ENCODE results near the gene CAPS2. TPM values are rescaled to one million over a fixed set of nuclear protein-coding genes. Genes with fewer than 3 reads are reported as not detected.

Gene CAPS2
- polyA plus RNA-seq, 1 donor (not counting 4 experiments of a cell fraction or from before 2014, with no cell fraction given), result 2.2 TPM

DNA sequence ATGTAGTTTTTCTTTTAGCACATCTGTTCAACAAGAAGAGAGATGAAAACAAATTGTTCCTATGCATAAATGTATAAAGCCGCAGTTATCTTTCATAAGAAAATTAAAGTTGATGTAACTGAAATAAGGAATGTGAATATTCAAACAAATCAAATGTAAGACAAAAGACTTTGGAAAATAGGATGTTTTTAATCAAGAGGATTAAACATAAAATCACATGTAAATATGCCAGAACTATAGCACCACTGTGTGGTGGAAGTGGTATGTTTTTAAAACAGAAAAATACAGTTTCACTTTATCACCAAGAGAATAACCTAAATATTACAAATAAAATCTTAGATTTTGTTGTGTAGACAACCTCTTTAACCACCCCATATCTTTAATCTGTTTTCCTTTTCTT lies 40.4 kb downstream of the CAPS2 start:
- Histone ChIP-seq H3K9me3 (ENCODE audit: control insufficient read depth, low read depth, low read length) (no peaks in the 10 kb centered on the region), H3K79me2 (ENCODE audit: control insufficient read depth, insufficient read depth, low read length) (no peaks in the 10 kb centered on the region), H3K9me1 (ENCODE audit: control insufficient read depth, extremely low read depth, insufficient read depth, low read length) (no peaks in the 10 kb centered on the region), H3K36me3 (ENCODE audit: control insufficient read depth in 2 of 2, extremely low read depth in 1 of 2, insufficient read depth in 2 of 2, low read length in 2 of 2) (no peaks in the 10 kb centered on the region), H3K4me2 (ENCODE audit: control insufficient read depth, extremely low read depth, insufficient read depth, low read depth, low read length) (no peak overlapping the region), H3K27ac (ENCODE audit: control insufficient read depth, insufficient read depth, low read length) (no peak overlapping the region), H3K27me3 (ENCODE audit: control insufficient read depth, extremely low read depth, insufficient read depth, low read length) (no peaks in the 10 kb centered on the region), H3K4me3 (ENCODE audit: control insufficient read depth in 2 of 3, extremely low read depth in 1 of 3, insufficient read depth in 2 of 3, low read depth in 1 of 3, low read length in 3 of 3) (no peak overlapping the region), H3K4me1 (ENCODE audit: control insufficient read depth, extremely low read depth, insufficient read depth, low read length) (no peaks in the 10 kb centered on the region), H3K9ac (ENCODE audit: control insufficient read depth, extremely low read depth, insufficient read depth, low read length) (no peak overlapping the region), H2AFZ (ENCODE audit: control insufficient read depth, low read length) (no peak overlapping the region), H4K20me1 (ENCODE audit: control insufficient read depth, extremely low read depth, insufficient read depth, low read length) (no peaks in the 10 kb centered on the region)
- dilution Hi-C loops (cut with MboI; ENCODE audit: extremely low pct_ligation_motif_present, low sequenced_read_pairs), result no loop called here
- TF ChIP-seq EZH2 (IDR thresholded peaks at IDR 0.05; ENCODE audit: low read length), result no peak
- TF ChIP-seq CTCF (optimal IDR thresholded peaks at IDR 0.05 in 1 of 3, IDR thresholded peaks at IDR 0.05 in 1 of 3, conservative IDR thresholded peaks at IDR 0.05 in 1 of 3; ENCODE audit: extremely low read depth in 1 of 3, insufficient read depth in 2 of 3, low read length in 3 of 3), result peak in 1 of 3 experiments; percentile 33
- DNase-seq (ENCODE audit: low read depth, low spot score) (no peak), FAIRE-seq (no peak)

DNA sequence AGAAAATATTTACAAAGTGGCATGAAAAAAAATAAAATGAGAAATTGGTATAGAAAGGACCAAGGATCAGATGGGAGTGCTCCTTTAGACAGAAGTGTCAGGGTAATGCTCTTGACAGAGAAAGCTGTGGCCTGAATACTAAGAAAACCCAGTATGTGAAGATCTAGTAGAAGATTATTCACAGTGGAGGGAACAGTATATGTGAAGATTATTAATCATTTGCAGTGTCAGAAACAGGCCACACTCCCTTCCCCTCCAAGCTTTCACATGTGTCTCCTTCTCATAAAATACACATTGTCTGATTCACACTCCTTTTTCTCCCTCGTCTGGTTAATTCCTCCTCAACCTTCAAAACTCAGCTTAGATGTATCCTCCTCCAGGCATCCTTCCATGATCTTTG lies 41.3 kb downstream of the CAPS2 start:
- TF ChIP-seq EZH2 (IDR thresholded peaks at IDR 0.05; ENCODE audit: low read length) (no peak), CTCF (optimal IDR thresholded peaks at IDR 0.05 in 1 of 3, IDR thresholded peaks at IDR 0.05 in 1 of 3, conservative IDR thresholded peaks at IDR 0.05 in 1 of 3; ENCODE audit: extremely low read depth in 1 of 3, insufficient read depth in 2 of 3, low read length in 3 of 3) (no peak)
- Histone ChIP-seq H3K9me3 (ENCODE audit: control insufficient read depth, low read depth, low read length) (no peaks in the 10 kb centered on the region), H3K27ac (ENCODE audit: control insufficient read depth, insufficient read depth, low read length) (no peak overlapping the region), H2AFZ (ENCODE audit: control insufficient read depth, low read length) (no peak overlapping the region), H3K36me3 (ENCODE audit: control insufficient read depth in 2 of 2, extremely low read depth in 1 of 2, insufficient read depth in 2 of 2, low read length in 2 of 2) (no peaks in the 10 kb centered on the region), H3K4me1 (ENCODE audit: control insufficient read depth, extremely low read depth, insufficient read depth, low read length) (no peaks in the 10 kb centered on the region), H3K9ac (ENCODE audit: control insufficient read depth, extremely low read depth, insufficient read depth, low read length) (no peak overlapping the region), H3K4me2 (ENCODE audit: control insufficient read depth, extremely low read depth, insufficient read depth, low read depth, low read length) (no peak overlapping the region), H3K4me3 (ENCODE audit: control insufficient read depth in 2 of 3, extremely low read depth in 1 of 3, insufficient read depth in 2 of 3, low read depth in 1 of 3, low read length in 3 of 3) (no peak overlapping the region), H3K79me2 (ENCODE audit: control insufficient read depth, insufficient read depth, low read length) (no peaks in the 10 kb centered on the region), H3K27me3 (ENCODE audit: control insufficient read depth, extremely low read depth, insufficient read depth, low read length) (no peaks in the 10 kb centered on the region), H4K20me1 (ENCODE audit: control insufficient read depth, extremely low read depth, insufficient read depth, low read length) (no peaks in the 10 kb centered on the region), H3K9me1 (ENCODE audit: control insufficient read depth, extremely low read depth, insufficient read depth, low read length) (no peaks in the 10 kb centered on the region)
- no peak for FAIRE-seq
- dilution Hi-C loops (cut with MboI; ENCODE audit: extremely low pct_ligation_motif_present, low sequenced_read_pairs), result no loop called here
- no peak for DNase-seq (ENCODE audit: low read depth, low spot score)
